Skeletal muscle tissue (tissue), 4 donors: ENCODE results near the gene ARID2. TPM values are rescaled to one million over a fixed set of nuclear protein-coding genes. Genes with fewer than 3 reads are reported as not detected.

ENCODE experiments used
- H3K27ac ChIP-seq: one replicate; pipeline ENCODE4 v1.7.0; 2013; ENCODE audit warnings: mild to moderate bottlenecking, low read depth, low read length, inconsistent platforms
- H3K27me3 ChIP-seq, 3 donors: one replicate each; pipeline ENCODE4 v1.7.0; 2013; ENCODE audit warnings: low read length in 3 of 3; ENCODE audit not compliant: control insufficient read depth in 3 of 3, insufficient read depth in 3 of 3
- H3K36me3 ChIP-seq, 3 donors: one replicate each; pipeline ENCODE4 v1.7.0; 2013; ENCODE audit warnings: low read length in 3 of 3; ENCODE audit not compliant: control insufficient read depth in 3 of 3, insufficient read depth in 3 of 3
- H3K4me1 ChIP-seq, 3 donors: one replicate each; pipeline ENCODE4 v1.7.0; 2013; ENCODE audit warnings: low read length in 3 of 3, mild to moderate bottlenecking in 3 of 3; ENCODE audit not compliant: control insufficient read depth in 3 of 3, insufficient read depth in 3 of 3
- H3K4me3 ChIP-seq, 3 donors: one replicate each; pipeline ENCODE4 v1.7.0; 2013; ENCODE audit warnings: low read length in 3 of 3
- H3K9ac ChIP-seq, 3 donors: one replicate each; pipeline ENCODE4 v1.7.0; 2013; ENCODE audit warnings: low read length in 3 of 3, mild to moderate bottlenecking in 3 of 3, moderate library complexity in 2 of 3, low read depth in 1 of 3
- H3K9me3 ChIP-seq, 3 donors: one replicate each; pipeline ENCODE4 v1.7.0; 2013; ENCODE audit warnings: low read length in 3 of 3; ENCODE audit not compliant: control insufficient read depth in 3 of 3
- total RNA-seq: library from RNA; depleted of rRNA; stranded (reverse); fragments of >200 nt; gene quantifications from one replicate; pipeline ENCODE4 v1.2.3, GENCODE V29; 2014
- donor health status: Osteomylitis.

Gene ARID2
- total RNA-seq, 1 donor from 2014 or later = 43.3 TPM

DNA sequence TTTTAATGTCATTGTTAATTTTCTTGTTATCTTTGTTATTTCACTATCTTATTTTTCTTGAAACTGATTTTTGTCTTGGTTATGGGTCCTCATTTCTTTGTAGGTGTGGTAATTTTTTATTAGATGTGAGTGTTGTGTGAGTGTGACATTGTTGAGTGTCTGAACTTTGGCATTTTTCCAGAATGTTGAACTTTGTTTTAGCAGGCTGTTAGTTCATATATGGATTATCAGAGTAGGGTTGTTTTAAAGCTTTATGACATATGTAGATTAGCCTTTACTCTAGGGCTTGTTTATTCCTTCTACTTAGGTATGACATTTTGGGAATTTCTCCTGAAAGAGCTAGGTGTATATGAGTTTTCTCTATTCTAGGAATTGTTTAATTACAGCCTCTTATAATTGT is 103.9 kb downstream of the ARID2 start:
- Histone ChIP-seq H3K36me3 (peaks cover 2 to 12% (median 6%) of the 10 kb centered on the region in 3 donors), H3K27me3 (no peaks in the 10 kb centered on the region), H3K4me1 (no peaks in the 10 kb centered on the region), H3K4me3 (no peak overlapping the region), H3K27ac (no peak overlapping the region), H3K9ac (no peak overlapping the region), H3K9me3 (no peaks in the 10 kb centered on the region)

DNA sequence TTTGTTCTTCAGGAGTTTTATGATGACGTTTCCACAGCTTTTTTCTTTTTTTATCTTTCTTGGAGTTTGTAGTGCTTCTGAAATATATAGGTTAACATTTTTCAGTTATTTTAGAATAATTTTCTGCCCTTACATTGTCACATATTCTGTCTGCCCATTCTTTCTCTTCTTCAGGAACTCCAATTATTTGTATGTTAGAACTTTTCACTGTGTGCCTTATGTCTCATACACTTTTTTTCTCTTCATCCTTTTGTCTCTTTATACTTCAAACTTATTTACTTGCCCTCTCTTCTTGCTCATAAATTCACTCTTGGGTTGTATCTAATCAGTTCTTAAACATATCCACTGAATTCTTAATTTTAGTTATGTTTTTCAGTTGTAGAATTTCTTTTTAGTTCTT is 105.3 kb downstream of the ARID2 start:
- Histone ChIP-seq H3K9ac (no peak overlapping the region), H3K27ac (no peak overlapping the region), H3K4me1 (no peaks in the 10 kb centered on the region), H3K36me3 (peaks cover 2 to 19% (median 7%) of the 10 kb centered on the region in 3 donors), H3K9me3 (no peaks in the 10 kb centered on the region), H3K27me3 (no peaks in the 10 kb centered on the region), H3K4me3 (no peak overlapping the region)

DNA sequence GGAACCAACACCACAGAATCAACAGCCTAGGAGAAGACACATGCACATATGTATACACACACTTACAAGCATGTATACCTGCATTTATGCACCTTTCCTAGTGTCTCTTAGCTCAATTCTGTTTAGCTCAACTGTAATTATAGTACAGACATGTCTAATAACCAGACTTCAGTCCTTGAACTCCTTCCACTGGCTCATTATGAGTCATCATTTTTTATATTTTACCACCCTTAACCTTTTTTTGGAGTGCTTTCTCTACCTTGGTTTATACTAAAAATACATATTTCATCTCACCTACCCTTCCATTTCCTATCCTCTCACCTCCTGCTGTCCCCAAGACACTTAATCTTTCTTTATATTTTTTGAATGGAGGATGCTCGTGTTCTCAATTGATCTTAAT is 110.4 kb downstream of the ARID2 start:
- H3K9me3 ChIP-seq = no peaks in the 10 kb centered on the region
- H3K36me3 ChIP-seq = peaks cover 4 to 31% (median 13%) of the 10 kb centered on the region in 3 donors
- no peak overlapping the region for H3K4me3 ChIP-seq

DNA sequence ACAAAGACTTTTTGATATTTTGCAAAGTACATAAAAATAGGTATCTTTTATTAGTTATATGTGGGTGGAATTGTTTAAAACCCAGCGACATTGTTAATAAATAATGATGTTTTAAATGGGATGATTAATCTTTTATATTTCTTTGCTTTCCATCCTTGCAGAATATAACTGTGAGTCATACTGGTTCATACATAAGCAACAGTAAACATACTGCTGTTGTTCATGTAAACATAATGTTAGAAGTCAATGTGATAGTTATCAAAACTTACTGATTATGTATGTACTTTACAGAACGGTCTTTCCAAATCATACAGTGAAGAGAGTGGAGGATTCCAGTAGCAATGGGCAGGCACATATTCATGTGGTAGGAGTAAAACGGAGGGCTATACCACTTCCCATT is 119.8 kb downstream of the ARID2 start:
- H3K9me3 ChIP-seq = no peaks in the 10 kb centered on the region
- H3K36me3 ChIP-seq = peaks cover 24 to 42% (median 39%) of the 10 kb centered on the region in 3 donors
- H3K4me1 ChIP-seq = peaks cover 0 to 6% (median 4%) of the 10 kb centered on the region in 3 donors
- no peaks in the 10 kb centered on the region for H3K27me3 ChIP-seq
- H3K27ac ChIP-seq = no peak overlapping the region
- H3K4me3 ChIP-seq = no peak overlapping the region
- H3K9ac ChIP-seq = no peak overlapping the region

More for the DNA sequence above, 110.4 kb downstream of the ARID2 start:
- Histone ChIP-seq H3K27ac (no peak overlapping the region), H3K27me3 (no peaks in the 10 kb centered on the region), H3K4me1 (no peaks in the 10 kb centered on the region), H3K9ac (no peak overlapping the region)

DNA sequence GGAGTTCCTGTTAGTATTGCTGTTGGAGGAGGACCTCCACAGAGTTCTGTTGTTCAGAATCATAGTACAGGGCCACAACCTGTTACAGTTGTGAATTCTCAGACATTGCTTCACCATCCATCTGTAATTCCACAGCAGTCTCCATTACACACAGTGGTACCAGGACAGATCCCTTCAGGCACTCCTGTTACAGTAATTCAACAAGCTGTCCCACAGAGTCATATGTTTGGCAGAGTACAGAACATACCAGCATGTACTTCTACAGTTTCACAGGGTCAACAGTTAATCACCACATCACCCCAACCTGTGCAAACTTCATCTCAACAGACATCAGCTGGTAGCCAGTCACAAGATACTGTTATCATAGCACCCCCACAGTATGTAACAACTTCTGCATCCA is 120.8 kb downstream of the ARID2 start:
- Histone ChIP-seq H3K4me1 (peaks cover 0 to 6% (median 4%) of the 10 kb centered on the region in 3 donors), H3K36me3 (peaks cover 24 to 42% (median 39%) of the 10 kb centered on the region in 3 donors), H3K4me3 (no peak overlapping the region), H3K27me3 (no peaks in the 10 kb centered on the region), H3K27ac (no peak overlapping the region), H3K9ac (no peak overlapping the region), H3K9me3 (no peaks in the 10 kb centered on the region)

DNA sequence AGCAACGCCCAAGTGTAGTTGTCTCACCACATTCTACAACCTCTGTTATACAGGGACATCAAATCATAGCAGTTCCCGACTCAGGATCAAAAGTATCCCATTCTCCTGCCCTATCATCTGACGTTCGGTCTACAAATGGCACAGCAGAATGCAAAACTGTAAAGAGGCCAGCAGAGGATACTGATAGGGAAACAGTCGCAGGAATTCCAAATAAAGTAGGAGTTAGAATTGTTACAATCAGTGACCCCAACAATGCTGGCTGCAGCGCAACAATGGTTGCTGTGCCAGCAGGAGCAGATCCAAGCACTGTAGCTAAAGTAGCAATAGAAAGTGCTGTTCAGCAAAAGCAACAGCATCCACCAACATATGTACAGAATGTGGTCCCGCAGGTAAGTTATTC is 123.0 kb downstream of the ARID2 start:
- Histone ChIP-seq H3K27ac (no peak overlapping the region), H3K9ac (no peak overlapping the region), H3K4me1 (peaks cover 3 to 6% (median 4%) of the 10 kb centered on the region in 3 donors), H3K4me3 (no peak overlapping the region), H3K9me3 (no peaks in the 10 kb centered on the region), H3K36me3 (peaks cover 24 to 39% (median 39%) of the 10 kb centered on the region in 3 donors), H3K27me3 (no peaks in the 10 kb centered on the region)

DNA sequence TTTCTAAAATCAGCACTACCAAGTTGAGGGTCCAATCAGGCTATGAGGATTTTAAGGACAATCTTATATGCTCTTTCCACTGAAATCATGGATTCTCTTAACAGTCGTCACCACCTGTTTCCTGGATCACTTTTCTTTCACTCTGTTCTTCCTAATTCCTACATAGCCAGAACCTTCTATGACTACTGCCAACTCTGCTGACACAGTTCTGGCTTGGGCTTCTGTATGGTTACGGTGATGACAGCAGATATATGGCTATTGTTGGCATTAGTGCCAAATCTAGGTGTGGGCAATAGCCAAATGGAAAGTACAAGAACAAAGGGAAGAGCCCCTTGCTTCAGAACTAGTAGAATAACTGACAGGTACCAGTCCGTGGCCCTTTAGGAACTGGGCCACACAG is 124.0 kb downstream of the ARID2 start:
- Histone ChIP-seq H3K36me3 (peaks cover 24 to 39% (median 39%) of the 10 kb centered on the region in 3 donors), H3K9ac (no peak overlapping the region), H3K4me3 (no peak overlapping the region), H3K9me3 (no peaks in the 10 kb centered on the region), H3K27me3 (no peaks in the 10 kb centered on the region), H3K27ac (no peak overlapping the region), H3K4me1 (peaks cover 3 to 6% (median 4%) of the 10 kb centered on the region in 3 donors)

DNA sequence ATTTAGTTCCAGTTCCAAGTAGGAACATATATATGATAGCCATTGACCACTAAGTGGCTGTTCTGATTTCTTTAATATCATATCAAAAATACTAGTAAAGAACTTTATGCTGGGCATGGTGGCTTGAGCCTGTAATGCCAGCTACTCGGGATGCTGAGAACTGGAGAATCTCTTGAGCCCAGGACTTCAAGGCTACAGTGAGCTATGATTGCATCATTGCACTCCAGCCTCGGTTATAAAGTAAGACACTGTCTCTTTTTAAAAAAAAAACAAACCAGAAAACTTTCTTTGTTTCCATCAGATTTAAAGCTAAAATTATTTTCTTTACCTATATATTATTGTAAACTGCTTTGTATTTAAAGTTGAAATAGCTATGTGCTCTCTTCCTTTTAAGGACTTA is 133.8 kb downstream of the ARID2 start:
- Histone ChIP-seq H3K36me3 (peaks cover 0 to 9% (median 2%) of the 10 kb centered on the region in 3 donors), H3K4me3 (no peak overlapping the region), H3K9me3 (no peaks in the 10 kb centered on the region), H3K4me1 (no peaks in the 10 kb centered on the region), H3K9ac (no peak overlapping the region), H3K27ac (no peak overlapping the region), H3K27me3 (no peaks in the 10 kb centered on the region)

DNA sequence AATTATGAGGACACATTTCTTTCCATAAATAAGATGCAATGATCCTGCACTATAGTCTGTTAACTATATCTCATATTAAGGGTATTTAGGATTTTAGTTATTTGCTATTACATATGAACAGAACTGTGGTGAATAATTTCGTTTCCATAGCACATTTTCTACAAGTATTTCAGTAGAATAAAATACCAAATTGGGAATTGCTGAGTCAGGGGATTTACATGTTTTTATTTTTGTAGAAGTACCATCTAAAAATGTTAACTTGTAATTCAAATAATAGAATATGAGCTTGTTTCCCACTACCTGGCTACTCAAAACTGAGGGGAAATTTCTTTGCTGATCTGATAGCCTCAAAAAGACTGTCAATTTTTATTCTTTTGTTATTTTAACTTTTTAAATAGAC is 136.8 kb downstream of the ARID2 start:
- Histone ChIP-seq H3K9ac (no peak overlapping the region), H3K36me3 (peaks cover 0 to 9% (median 0%) of the 10 kb centered on the region in 3 donors), H3K27me3 (no peaks in the 10 kb centered on the region), H3K4me3 (no peak overlapping the region), H3K9me3 (no peaks in the 10 kb centered on the region), H3K4me1 (no peaks in the 10 kb centered on the region), H3K27ac (no peak overlapping the region)

DNA sequence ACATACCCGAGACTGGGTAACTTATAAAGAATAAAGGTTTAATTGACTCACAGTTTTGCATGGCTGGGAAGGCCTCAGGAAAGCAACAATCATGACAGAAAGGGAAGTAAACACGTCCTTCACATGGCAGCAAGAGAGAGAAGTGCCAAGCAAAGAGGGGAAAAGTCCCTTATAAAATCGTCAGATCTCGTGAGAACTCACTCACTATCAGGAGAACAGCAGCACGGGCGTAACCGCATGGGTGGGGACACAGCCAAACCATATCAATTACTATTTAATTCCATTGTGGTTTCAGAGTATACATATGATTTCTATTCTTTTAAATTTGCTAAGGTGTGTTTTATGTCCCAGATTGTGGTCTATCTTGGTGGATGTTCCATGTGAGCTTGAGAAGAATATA is 142.9 kb downstream of the ARID2 start:
- no peak overlapping the region for H3K9ac ChIP-seq
- H3K36me3 ChIP-seq = peaks cover 0 to 22% (median 20%) of the 10 kb centered on the region in 3 donors
- H3K27me3 ChIP-seq = no peaks in the 10 kb centered on the region
- no peaks in the 10 kb centered on the region for H3K4me1 ChIP-seq
- H3K9me3 ChIP-seq = no peaks in the 10 kb centered on the region
- no peak overlapping the region for H3K27ac ChIP-seq
- H3K4me3 ChIP-seq = no peak overlapping the region
